HepG2 (cell line): Measurements from ENCODE around the gene PTPRCAP. TPM values are rescaled to one million over a fixed set of nuclear protein-coding genes. Genes with fewer than 3 reads are reported as not detected.
A peak's percentile ranks its signal among the peaks of the same experiment; 100 is the strongest.

ENCODE experiments used
- FOSL2 ChIP-seq: sonication (generic); formaldehyde crosslinking; IDR thresholded peaks from 2 replicates; pipeline ENCODE4 v1.4.0; 2020; ENCODE audit warnings: missing genetic modification reagents
- HOXA5 ChIP-seq: sonication (generic); formaldehyde crosslinking; IDR thresholded peaks from 2 replicates; pipeline ENCODE4 v1.4.0; 2020; ENCODE audit warnings: missing genetic modification reagents
- MEF2D ChIP-seq: sonication (generic); formaldehyde crosslinking; IDR thresholded peaks from 2 replicates; pipeline ENCODE4 v1.5.1; 2020; ENCODE audit warnings: mild to moderate bottlenecking, missing genetic modification reagents
- NR1H2 ChIP-seq: sonication (generic); formaldehyde crosslinking; IDR thresholded peaks from 2 replicates; pipeline ENCODE4 v1.8.1; 2022; ENCODE audit warnings: low read depth, missing genetic modification reagents, borderline replicate concordance
- NR2F1 ChIP-seq, 2 experiments: fragments of 450-650 bp in 1 of 2; formaldehyde crosslinking in 1 of 2; IDR thresholded peaks; 2 replicates each; pipeline versions ENCODE4 v1.5.0 to v1.6.1; 2016 to 2020; ENCODE audit warnings: mild to moderate bottlenecking in 1 of 2, missing compliant biosample characterization in 1 of 2, missing genetic modification reagents in 1 of 2, moderate library complexity in 1 of 2
- RXRB ChIP-seq: IDR thresholded peaks from 2 replicates; pipeline ENCODE4 v1.6.1; 2016; ENCODE audit warnings: borderline replicate concordance, missing genetic modification reagents, missing compliant biosample characterization
- SOX13 ChIP-seq, 3 experiments: fragments of 450-650 bp in 1 of 3; sonication (generic) in 1 of 3; formaldehyde crosslinking in 1 of 3; IDR thresholded peaks in 2 of 3; conservative IDR thresholded peaks in 1 of 3; 2 replicates each; pipeline versions ENCODE4 v1.5.0 to v1.6.1; 2016 to 2020; ENCODE audit warnings: antibody characterized with exemption in 1 of 3, mild to moderate bottlenecking in 1 of 3, missing compliant biosample characterization in 1 of 3, missing genetic modification reagents in 1 of 3, moderate library complexity in 1 of 3
- TBL1XR1 ChIP-seq: fragments of 150-350 bp; IDR thresholded peaks from 2 replicates; pipeline ENCODE4 v1.6.1; 2014; ENCODE audit warnings: borderline replicate concordance, low read length; ENCODE audit not compliant: partially characterized antibody
- XRCC5 ChIP-seq: fragments of 200-400 bp; formaldehyde crosslinking; optimal IDR thresholded peaks from 2 replicates; pipeline ENCODE3; 2017; ENCODE audit warnings: mild to moderate bottlenecking, low read length
- ZFP41 ChIP-seq: sonication (generic); formaldehyde crosslinking; IDR thresholded peaks from 2 replicates; pipeline ENCODE4 v1.4.0; 2020; ENCODE audit warnings: mild to moderate bottlenecking, missing genetic modification reagents, borderline replicate concordance
- ZNF747 ChIP-seq: sonication (generic); formaldehyde crosslinking; IDR thresholded peaks from 2 replicates; pipeline ENCODE4 v1.8.1; 2023; ENCODE audit warnings: missing genetic modification reagents, mild to moderate bottlenecking, borderline replicate concordance
- ZNF883 ChIP-seq: sonication (generic); formaldehyde crosslinking; IDR thresholded peaks from 2 replicates; pipeline ENCODE4 v1.5.1; 2020; ENCODE audit warnings: mild to moderate bottlenecking, missing genetic modification reagents; ENCODE audit errors: not compliant biosample characterization
- polyA plus RNA-seq, 8 experiments: library from polyadenylated mRNA; depleted of rRNA in 3 of 8; stranded (reverse) in 7 of 8; unstranded in 1 of 8; fragments of >200 nt; fragmentation: Illumina TruSeq in 4 of 8; extraction: Trizol in 4 of 8; gene quantifications; 2 replicates each; pipeline versions ENCODE4 v1.2.1 to v1.2.3, GENCODE V29; 2011 to 2016; ENCODE audit warnings: low read depth in 4 of 8, missing spikeins in 1 of 8, mixed read lengths in 1 of 8; ENCODE audit not compliant: insufficient read depth in 1 of 8
- total RNA-seq, 5 experiments: library from RNA; depleted of rRNA; stranded (reverse); fragments of >200 nt; fragmentation: Illumina TruSeq; extraction: Trizol; gene quantifications; 2 replicates each; pipeline ENCODE4 v1.2.3, GENCODE V29; 2016; ENCODE audit warnings: low read depth in 1 of 5
- TF ChIP-seq, protein P1 (sequence below): sonication (generic); formaldehyde crosslinking; IDR thresholded peaks from 2 replicates; pipeline ENCODE4 v1.4.0; 2020; ENCODE audit warnings: missing genetic modification reagents, borderline replicate concordance
- TF ChIP-seq, protein P2 (sequence below): sonication (generic); formaldehyde crosslinking; IDR thresholded peaks from 2 replicates; pipeline ENCODE4 v1.5.0; 2020; ENCODE audit warnings: mild to moderate bottlenecking, missing genetic modification reagents
- TF ChIP-seq, protein P3 (sequence below), 2 experiments: sonication (generic) in 1 of 2; formaldehyde crosslinking in 1 of 2; IDR thresholded peaks; 2 replicates each; pipeline versions ENCODE4 v1.5.1 to v1.6.1; 2011 to 2020; ENCODE audit warnings: borderline replicate concordance in 1 of 2, low read depth in 1 of 2, low read length in 1 of 2, mild to moderate bottlenecking in 1 of 2, missing genetic modification reagents in 1 of 2, moderate library complexity in 1 of 2
- TF ChIP-seq, protein P4 (sequence below): IDR thresholded peaks from 2 replicates; pipeline ENCODE4 v1.6.1; 2016; ENCODE audit warnings: missing biosample characterization, missing genetic modification reagents, low read depth
- TF ChIP-seq, protein P5 (sequence below): sonication (generic); formaldehyde crosslinking; IDR thresholded peaks from 2 replicates; pipeline ENCODE4 v1.5.0; 2020; ENCODE audit warnings: missing genetic modification reagents, mild to moderate bottlenecking, borderline replicate concordance

PTPRCAP gene
- total and polyA plus RNA-seq, 2 of the 13 experiments (the other 11 are each of a cell fraction or from before 2014, with no cell fraction given) = 0.60 to 0.70 TPM

DNA sequence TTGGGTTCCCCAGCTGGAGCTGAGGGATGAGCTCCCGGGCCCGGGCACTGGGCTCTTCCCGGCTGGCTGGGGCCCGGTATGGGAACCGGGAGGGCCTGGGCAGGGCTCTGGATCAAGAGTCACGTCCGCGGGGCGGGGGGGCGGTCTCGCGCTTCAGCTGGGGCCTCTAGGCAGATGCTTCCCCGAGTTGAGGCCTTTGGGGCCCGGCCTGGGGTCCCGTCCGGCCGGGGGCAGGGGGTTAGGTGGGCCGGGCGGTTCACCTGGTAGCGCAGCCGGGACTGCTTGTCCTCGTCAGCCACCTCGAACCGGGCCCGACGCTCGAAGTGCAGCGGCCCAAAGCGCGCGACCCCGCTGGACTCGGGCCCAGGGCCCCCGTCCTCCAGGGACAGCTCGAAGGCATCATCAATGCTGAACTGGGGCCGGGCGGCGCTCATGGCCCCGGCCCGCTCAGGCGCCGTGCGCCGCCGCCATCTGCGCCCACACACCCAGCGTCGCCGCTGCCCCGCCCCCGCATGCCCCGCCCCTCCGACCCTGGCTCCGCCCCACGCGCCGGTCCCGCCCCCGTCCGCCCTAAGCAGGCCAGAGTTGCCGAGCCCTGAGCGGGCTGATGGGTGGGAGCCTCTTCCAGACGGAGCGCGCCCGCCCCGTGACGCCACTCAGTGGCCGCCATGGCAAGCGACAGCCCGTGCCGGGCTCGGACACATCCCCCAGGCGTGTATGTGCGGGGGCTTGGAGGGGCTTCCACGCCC is 31.5 kb upstream of the PTPRCAP start, which contains the start of gene TMEM134 (continued):
- TF ChIP-seq NR1H2 (CRISPR knock-in tag) = 0 out of 2 replicates have a peak, but pooled peaks have one; percentile 31
- TF ChIP-seq, protein P1, sequence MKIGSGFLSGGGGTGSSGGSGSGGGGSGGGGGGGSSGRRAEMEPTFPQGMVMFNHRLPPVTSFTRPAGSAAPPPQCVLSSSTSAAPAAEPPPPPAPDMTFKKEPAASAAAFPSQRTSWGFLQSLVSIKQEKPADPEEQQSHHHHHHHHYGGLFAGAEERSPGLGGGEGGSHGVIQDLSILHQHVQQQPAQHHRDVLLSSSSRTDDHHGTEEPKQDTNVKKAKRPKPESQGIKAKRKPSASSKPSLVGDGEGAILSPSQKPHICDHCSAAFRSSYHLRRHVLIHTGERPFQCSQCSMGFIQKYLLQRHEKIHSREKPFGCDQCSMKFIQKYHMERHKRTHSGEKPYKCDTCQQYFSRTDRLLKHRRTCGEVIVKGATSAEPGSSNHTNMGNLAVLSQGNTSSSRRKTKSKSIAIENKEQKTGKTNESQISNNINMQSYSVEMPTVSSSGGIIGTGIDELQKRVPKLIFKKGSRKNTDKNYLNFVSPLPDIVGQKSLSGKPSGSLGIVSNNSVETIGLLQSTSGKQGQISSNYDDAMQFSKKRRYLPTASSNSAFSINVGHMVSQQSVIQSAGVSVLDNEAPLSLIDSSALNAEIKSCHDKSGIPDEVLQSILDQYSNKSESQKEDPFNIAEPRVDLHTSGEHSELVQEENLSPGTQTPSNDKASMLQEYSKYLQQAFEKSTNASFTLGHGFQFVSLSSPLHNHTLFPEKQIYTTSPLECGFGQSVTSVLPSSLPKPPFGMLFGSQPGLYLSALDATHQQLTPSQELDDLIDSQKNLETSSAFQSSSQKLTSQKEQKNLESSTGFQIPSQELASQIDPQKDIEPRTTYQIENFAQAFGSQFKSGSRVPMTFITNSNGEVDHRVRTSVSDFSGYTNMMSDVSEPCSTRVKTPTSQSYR (CRISPR knock-in tag) = no peak
- TF ChIP-seq NR2F1 (CRISPR knock-in tag; IDR thresholded peaks at IDR 0.05) = no peak
- TF ChIP-seq, protein P2, sequence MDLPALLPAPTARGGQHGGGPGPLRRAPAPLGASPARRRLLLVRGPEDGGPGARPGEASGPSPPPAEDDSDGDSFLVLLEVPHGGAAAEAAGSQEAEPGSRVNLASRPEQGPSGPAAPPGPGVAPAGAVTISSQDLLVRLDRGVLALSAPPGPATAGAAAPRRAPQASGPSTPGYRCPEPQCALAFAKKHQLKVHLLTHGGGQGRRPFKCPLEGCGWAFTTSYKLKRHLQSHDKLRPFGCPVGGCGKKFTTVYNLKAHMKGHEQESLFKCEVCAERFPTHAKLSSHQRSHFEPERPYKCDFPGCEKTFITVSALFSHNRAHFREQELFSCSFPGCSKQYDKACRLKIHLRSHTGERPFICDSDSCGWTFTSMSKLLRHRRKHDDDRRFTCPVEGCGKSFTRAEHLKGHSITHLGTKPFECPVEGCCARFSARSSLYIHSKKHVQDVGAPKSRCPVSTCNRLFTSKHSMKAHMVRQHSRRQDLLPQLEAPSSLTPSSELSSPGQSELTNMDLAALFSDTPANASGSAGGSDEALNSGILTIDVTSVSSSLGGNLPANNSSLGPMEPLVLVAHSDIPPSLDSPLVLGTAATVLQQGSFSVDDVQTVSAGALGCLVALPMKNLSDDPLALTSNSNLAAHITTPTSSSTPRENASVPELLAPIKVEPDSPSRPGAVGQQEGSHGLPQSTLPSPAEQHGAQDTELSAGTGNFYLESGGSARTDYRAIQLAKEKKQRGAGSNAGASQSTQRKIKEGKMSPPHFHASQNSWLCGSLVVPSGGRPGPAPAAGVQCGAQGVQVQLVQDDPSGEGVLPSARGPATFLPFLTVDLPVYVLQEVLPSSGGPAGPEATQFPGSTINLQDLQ (CRISPR knock-in tag) = peak; percentile 44; the same call in 1 of the 2 replicates
- TF ChIP-seq XRCC5 = peak; percentile 95
- TF ChIP-seq, protein P3, sequence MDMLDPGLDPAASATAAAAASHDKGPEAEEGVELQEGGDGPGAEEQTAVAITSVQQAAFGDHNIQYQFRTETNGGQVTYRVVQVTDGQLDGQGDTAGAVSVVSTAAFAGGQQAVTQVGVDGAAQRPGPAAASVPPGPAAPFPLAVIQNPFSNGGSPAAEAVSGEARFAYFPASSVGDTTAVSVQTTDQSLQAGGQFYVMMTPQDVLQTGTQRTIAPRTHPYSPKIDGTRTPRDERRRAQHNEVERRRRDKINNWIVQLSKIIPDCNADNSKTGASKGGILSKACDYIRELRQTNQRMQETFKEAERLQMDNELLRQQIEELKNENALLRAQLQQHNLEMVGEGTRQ (IDR thresholded peaks at IDR 0.05; ENCODE audit: low read depth, low read length) = no peak
- TF ChIP-seq, protein P3 (CRISPR knock-in tag; IDR thresholded peaks at IDR 0.05; ENCODE audit: borderline replicate concordance) = no peak
- TF ChIP-seq ZNF883 = no peak
- TF ChIP-seq, protein P4, sequence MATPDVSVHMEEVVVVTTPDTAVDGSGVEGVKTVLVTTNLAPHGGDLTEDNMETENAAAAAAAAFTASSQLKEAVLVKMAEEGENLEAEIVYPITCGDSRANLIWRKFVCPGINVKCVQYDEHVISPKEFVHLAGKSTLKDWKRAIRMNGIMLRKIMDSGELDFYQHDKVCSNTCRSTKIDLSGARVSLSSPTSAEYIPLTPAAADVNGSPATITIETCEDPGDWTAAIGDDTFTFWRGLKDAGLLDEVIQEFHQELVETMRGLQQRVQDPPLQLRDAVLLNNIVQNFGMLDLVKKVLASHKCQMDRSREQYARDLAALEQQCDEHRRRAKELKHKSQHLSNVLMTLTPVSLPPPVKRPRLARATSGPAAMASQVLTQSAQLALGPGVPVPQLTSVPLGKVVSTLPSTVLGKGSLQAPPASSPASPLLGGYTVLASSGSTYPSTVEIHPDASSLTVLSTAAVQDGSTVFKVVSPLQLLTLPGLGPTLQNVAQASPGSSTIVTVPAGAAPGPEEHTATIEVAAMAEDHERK = peak; percentile 63
- TF ChIP-seq MEF2D (CRISPR knock-in tag) = no peak
- no peak for TF ChIP-seq SOX13 (IDR thresholded peaks at IDR 0.05)
- TF ChIP-seq SOX13 (CRISPR knock-in tag; conservative IDR thresholded peaks at IDR 0.05 in 1 of 2, IDR thresholded peaks at IDR 0.05 in 1 of 2) = no peak
- TF ChIP-seq HOXA5 (CRISPR knock-in tag) = no peak
- TF ChIP-seq RXRB = 0 out of 2 replicates have a peak, but pooled peaks have one; percentile 30
- no peak; the same call in 1 of the 2 replicates for TF ChIP-seq ZNF747 (CRISPR knock-in tag)
- TF ChIP-seq, protein P5, sequence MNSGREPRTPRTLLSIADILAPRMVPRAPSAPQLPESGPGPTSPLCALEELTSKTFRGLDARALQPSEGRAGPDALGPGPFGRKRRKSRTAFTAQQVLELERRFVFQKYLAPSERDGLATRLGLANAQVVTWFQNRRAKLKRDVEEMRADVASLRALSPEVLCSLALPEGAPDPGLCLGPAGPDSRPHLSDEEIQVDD = no peak
- TF ChIP-seq ZFP41 (CRISPR knock-in tag) = no peak
- TF ChIP-seq TBL1XR1 = no peak
- peak; percentile 38 for TF ChIP-seq FOSL2 (CRISPR knock-in tag)
